ENCODE measurements around the gene DGKI. TPM values are rescaled to one million over a fixed set of nuclear protein-coding genes. Genes with fewer than 3 reads are reported as not detected.

DGKI gene
- total RNA-seq, 1 experiment from 2014 or later, result 0.39 TPM

DNA sequence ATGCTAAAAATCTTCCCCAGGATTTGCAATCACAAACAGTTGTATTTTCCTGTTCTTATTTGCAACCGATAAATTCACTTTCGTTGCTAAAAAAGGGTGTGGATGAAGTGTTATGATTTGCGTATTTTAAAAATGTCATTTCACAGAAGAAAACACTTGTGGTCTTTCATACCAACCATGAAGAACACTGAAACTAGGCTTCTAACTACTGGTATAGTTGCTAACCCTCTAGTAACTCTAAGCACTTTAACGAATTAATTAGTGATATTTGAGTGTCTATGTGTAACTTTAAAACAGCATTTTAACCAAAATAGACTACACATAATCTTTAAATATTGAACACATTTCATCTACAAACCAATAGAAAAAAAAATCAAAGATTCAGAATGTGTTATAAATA is 315.1 kb downstream of the DGKI start:
- ChIA-PET CTCF (no interaction called here), POLR2A (ENCODE audit: low non-redundant PET) (no interaction called here)
- Histone ChIP-seq H3K36me3 (ENCODE audit: insufficient read depth, low read length, poor library complexity, severe bottlenecking) (no peaks in the 10 kb centered on the region), H3K27me3 (replicated peaks; ENCODE audit: insufficient read depth, low read depth, low read length, poor library complexity) (no peaks in the 10 kb centered on the region), H3K4me1 (ENCODE audit: insufficient read depth, low read length, poor library complexity, severe bottlenecking) (no peaks in the 10 kb centered on the region), H3K27ac (ENCODE audit: low read depth, low read length, poor library complexity, severe bottlenecking) (no peak overlapping the region), H3K4me3 (ENCODE audit: low read depth, low read length, poor library complexity, severe bottlenecking) (no peak overlapping the region), H3K9me3 (ENCODE audit: low read depth, low read length, poor library complexity, severe bottlenecking) (no peaks in the 10 kb centered on the region)
- intact Hi-C loops (cut with micrococcal nuclease; ENCODE audit: unreplicated experiment), result no loop called here
- TF ChIP-seq, protein P1, sequence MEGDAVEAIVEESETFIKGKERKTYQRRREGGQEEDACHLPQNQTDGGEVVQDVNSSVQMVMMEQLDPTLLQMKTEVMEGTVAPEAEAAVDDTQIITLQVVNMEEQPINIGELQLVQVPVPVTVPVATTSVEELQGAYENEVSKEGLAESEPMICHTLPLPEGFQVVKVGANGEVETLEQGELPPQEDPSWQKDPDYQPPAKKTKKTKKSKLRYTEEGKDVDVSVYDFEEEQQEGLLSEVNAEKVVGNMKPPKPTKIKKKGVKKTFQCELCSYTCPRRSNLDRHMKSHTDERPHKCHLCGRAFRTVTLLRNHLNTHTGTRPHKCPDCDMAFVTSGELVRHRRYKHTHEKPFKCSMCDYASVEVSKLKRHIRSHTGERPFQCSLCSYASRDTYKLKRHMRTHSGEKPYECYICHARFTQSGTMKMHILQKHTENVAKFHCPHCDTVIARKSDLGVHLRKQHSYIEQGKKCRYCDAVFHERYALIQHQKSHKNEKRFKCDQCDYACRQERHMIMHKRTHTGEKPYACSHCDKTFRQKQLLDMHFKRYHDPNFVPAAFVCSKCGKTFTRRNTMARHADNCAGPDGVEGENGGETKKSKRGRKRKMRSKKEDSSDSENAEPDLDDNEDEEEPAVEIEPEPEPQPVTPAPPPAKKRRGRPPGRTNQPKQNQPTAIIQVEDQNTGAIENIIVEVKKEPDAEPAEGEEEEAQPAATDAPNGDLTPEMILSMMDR (conservative IDR thresholded peaks at IDR 0.05; ENCODE audit: low read depth, low read length), result no peak
- TF ChIP-seq EZH2 (IDR thresholded peaks at IDR 0.05; ENCODE audit: borderline replicate concordance, low read depth, low read length, poor library complexity, severe bottlenecking), result no peak
- no TSS peak for BruUV-seq (replicated peaks)
- DNase-seq (ENCODE audit: low spot score), result no peak

GRCh38 chr7:137527634-137528033 is 319.1 kb downstream of the DGKI start:
- no peaks in the 10 kb centered on the region for H3K36me3 ChIP-seq (ENCODE audit: insufficient read depth, low read length, poor library complexity, severe bottlenecking)
- H3K27ac ChIP-seq (ENCODE audit: low read depth, low read length, poor library complexity, severe bottlenecking), result no peak overlapping the region
- intact Hi-C loops (cut with micrococcal nuclease; ENCODE audit: unreplicated experiment), result no loop called here
- no peak overlapping the region for H3K4me3 ChIP-seq (ENCODE audit: low read depth, low read length, poor library complexity, severe bottlenecking)
- POLR2A ChIA-PET (ENCODE audit: low non-redundant PET), result no interaction called here
- TF ChIP-seq, protein P1 (conservative IDR thresholded peaks at IDR 0.05; ENCODE audit: low read depth, low read length), result no peak
- no peak for TF ChIP-seq EZH2 (IDR thresholded peaks at IDR 0.05; ENCODE audit: borderline replicate concordance, low read depth, low read length, poor library complexity, severe bottlenecking)
- H3K4me1 ChIP-seq (ENCODE audit: insufficient read depth, low read length, poor library complexity, severe bottlenecking), result no peaks in the 10 kb centered on the region
- CTCF ChIA-PET, result no interaction called here
- H3K9me3 ChIP-seq (ENCODE audit: low read depth, low read length, poor library complexity, severe bottlenecking), result no peaks in the 10 kb centered on the region
- BruUV-seq (replicated peaks), result no TSS peak
- no peak for DNase-seq (ENCODE audit: low spot score)
- H3K27me3 ChIP-seq (replicated peaks; ENCODE audit: insufficient read depth, low read depth, low read length, poor library complexity), result no peaks in the 10 kb centered on the region

- ChIA-PET CTCF (no interaction called here), POLR2A (ENCODE audit: low non-redundant PET) (no interaction called here)
- DNase-seq (ENCODE audit: low spot score), result no peak
- intact Hi-C loops (cut with micrococcal nuclease; ENCODE audit: unreplicated experiment), result no loop called here
- no peak overlapping the region for H3K4me3 ChIP-seq (ENCODE audit: low read depth, low read length, poor library complexity, severe bottlenecking)
- no peak overlapping the region for H3K27ac ChIP-seq (ENCODE audit: low read depth, low read length, poor library complexity, severe bottlenecking)
- TF ChIP-seq, protein P1 (conservative IDR thresholded peaks at IDR 0.05; ENCODE audit: low read depth, low read length), result no peak
- TF ChIP-seq EZH2 (IDR thresholded peaks at IDR 0.05; ENCODE audit: borderline replicate concordance, low read depth, low read length, poor library complexity, severe bottlenecking), result no peak
- no peaks in the 10 kb centered on the region for H3K4me1 ChIP-seq (ENCODE audit: insufficient read depth, low read length, poor library complexity, severe bottlenecking)
- no peaks in the 10 kb centered on the region for H3K9me3 ChIP-seq (ENCODE audit: low read depth, low read length, poor library complexity, severe bottlenecking)
- H3K36me3 ChIP-seq (ENCODE audit: insufficient read depth, low read length, poor library complexity, severe bottlenecking), result no peaks in the 10 kb centered on the region
- no TSS peak for BruUV-seq (replicated peaks)
- peaks cover 6% of the 10 kb centered on the region for H3K27me3 ChIP-seq (replicated peaks; ENCODE audit: insufficient read depth, low read depth, low read length, poor library complexity)
Observed at GRCh38 chr7:137523171-137523570, 323.6 kb downstream of the DGKI start.
